GM12875 (cell line): ENCODE results near the gene ADGRB2.

Experiments used
- H3K4me3 ChIP-seq: one replicate; pipeline ENCODE4 v1.5.1; 2011; ENCODE audit warnings: low read depth, low read length, control low read depth
- TF ChIP-seq, protein P1 (sequence below): IDR thresholded peaks from 2 replicates; pipeline ENCODE4 v1.5.1; 2011; ENCODE audit warnings: low read depth, mild to moderate bottlenecking, control low read depth, inconsistent platforms, low read length, moderate library complexity, borderline replicate concordance; ENCODE audit not compliant: insufficient read depth

Gene ADGRB2

DNA sequence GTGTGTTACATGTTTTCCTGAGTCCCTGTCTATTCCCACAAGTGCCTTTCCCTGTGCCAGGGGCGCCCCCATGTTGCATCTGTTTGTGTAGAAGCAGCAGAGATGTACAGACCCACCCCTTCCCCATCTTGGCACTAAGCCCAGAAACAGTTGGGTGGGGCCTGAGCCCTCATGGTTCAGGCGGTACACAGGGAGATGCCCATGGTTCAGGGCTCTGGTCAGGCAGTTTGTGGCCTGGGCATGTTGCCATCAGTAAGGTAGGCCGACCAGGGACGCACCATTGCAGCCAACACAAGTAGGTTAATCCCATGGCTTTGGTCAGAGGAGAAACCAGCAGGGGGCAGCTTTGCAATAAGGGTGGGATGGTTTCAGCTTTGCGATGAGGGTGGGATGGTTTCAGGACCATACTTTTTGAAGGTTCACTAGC lies 914 bp upstream of the ADGRB2 start:
- TF ChIP-seq, protein P1, sequence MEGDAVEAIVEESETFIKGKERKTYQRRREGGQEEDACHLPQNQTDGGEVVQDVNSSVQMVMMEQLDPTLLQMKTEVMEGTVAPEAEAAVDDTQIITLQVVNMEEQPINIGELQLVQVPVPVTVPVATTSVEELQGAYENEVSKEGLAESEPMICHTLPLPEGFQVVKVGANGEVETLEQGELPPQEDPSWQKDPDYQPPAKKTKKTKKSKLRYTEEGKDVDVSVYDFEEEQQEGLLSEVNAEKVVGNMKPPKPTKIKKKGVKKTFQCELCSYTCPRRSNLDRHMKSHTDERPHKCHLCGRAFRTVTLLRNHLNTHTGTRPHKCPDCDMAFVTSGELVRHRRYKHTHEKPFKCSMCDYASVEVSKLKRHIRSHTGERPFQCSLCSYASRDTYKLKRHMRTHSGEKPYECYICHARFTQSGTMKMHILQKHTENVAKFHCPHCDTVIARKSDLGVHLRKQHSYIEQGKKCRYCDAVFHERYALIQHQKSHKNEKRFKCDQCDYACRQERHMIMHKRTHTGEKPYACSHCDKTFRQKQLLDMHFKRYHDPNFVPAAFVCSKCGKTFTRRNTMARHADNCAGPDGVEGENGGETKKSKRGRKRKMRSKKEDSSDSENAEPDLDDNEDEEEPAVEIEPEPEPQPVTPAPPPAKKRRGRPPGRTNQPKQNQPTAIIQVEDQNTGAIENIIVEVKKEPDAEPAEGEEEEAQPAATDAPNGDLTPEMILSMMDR: peak; percentile 20; the same call in 1 of the 2 replicates
- H3K4me3 ChIP-seq: no peak overlapping the region

DNA sequence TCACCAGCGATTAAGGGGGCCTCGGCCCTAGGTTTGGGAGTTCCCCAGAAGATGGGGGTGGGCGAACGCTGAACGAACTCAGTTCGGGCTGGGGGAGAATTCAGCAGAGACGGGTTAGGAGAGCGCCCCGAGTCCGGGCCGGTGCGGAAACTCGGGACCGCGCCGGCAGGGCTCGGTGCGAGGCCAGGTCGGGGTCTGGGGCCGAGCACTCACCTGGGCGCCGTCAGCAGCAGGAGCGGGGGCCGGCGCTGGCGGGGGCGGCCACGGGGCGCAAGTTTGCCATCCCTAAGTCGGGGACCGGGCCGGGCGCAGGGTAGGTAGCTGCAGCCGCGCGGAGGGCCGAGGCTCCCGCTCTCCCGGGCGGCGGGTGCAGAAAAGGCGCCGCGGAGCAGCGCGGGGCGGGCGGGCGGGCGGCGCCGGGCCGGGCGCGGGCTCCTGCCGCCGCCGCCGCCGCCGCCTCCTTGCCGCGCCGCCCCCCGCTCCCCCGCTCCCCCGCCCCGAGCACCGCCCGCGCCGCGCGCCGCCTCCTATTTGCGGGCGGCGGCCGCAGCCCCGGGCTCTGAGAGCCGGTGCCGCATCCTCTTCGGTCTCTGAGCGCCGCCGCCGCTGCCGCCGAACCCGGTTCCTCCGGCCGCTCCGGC lies 349 bp downstream of the ADGRB2 start:
- TF ChIP-seq, protein P1: no peak
- no peak overlapping the region for H3K4me3 ChIP-seq

DNA sequence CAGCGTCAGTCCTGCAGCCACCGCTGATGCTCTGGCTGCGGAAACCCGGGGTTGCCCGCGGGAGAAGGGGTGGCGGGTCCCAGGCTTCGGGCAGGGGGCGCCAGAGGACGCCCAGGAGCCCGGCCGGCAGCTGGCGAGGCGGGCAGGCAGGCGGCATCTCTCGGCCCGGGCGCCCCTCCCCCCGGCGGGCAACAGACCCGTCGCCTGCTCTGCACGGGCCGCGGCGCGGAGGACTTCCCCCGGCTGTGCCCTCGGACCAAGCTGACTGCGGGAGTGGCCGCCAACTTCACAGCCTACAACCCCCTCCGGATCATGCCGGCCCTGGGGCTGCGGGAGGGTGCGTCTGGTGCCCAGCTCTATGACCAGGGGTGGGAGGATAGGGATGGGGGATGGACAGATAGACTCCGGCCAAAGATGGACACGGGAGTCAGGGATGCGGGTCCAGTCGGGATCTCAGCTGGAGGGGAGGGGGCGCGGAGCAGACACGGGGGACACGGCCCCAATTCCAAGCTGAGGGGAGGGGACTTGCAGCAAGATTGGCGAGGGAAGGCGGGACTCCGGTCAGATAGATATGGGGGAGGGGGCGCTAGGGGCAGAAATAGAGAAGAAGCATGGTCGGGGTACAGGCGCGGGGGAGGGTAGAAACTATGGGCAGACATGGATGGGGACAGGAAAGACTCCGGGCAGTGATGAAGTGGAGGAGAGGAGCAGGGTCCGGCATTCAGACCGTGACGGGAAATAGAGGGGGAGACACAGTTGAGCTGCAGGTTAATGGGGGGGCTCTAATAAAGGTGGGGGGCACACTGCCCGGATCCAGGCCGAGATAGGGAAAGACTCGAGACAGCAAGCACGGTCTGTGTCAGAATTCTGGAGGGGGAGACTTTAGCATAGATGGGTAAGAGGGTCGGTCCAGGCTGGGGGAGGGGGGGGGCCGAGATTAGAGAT lies 1.1 kb downstream of the ADGRB2 start:
- TF ChIP-seq, protein P1: peak; percentile 63
- no peak overlapping the region for H3K4me3 ChIP-seq

DNA sequence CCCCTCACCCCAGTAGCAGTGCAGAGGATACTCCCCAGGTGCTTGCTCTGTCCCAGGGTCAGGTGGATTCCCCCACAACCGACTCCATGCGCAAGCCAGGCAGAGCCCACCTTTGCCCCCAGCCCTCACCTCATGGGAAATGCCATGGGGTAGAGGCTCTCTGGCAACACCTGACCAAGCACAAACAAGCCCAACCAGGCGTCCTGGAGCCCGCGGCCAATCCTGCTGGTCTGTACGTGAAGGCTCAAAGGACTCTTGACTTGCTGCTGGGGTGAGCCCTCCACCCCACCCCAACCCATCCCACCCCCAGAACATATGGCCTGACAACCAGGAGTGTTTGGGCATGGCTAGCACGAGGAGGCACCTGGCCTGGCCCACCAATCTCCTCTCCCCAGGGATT lies 1.8 kb downstream of the ADGRB2 start:
- TF ChIP-seq, protein P1: no peak
- H3K4me3 ChIP-seq: no peak overlapping the region

DNA sequence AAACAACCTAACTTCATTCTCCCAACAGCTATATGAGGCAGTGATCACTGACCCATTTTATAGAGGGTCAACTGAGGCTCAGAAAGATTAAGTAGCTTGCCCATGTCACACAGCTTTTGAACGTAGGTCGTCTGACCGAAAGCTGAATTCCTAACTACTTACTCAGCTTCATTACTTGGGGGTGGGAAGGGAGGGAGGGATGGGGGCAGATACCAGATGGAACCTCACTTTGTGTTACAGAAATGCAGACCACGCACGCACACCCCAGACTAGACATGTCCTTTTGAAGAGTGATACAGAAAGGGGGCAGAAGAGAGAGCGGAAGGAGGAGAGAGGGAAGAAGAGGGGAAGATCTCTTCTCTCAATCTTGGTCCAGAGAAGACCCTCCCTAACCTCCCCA lies 2.3 kb downstream of the ADGRB2 start:
- TF ChIP-seq, protein P1: no peak
- H3K4me3 ChIP-seq: no peak overlapping the region

DNA sequence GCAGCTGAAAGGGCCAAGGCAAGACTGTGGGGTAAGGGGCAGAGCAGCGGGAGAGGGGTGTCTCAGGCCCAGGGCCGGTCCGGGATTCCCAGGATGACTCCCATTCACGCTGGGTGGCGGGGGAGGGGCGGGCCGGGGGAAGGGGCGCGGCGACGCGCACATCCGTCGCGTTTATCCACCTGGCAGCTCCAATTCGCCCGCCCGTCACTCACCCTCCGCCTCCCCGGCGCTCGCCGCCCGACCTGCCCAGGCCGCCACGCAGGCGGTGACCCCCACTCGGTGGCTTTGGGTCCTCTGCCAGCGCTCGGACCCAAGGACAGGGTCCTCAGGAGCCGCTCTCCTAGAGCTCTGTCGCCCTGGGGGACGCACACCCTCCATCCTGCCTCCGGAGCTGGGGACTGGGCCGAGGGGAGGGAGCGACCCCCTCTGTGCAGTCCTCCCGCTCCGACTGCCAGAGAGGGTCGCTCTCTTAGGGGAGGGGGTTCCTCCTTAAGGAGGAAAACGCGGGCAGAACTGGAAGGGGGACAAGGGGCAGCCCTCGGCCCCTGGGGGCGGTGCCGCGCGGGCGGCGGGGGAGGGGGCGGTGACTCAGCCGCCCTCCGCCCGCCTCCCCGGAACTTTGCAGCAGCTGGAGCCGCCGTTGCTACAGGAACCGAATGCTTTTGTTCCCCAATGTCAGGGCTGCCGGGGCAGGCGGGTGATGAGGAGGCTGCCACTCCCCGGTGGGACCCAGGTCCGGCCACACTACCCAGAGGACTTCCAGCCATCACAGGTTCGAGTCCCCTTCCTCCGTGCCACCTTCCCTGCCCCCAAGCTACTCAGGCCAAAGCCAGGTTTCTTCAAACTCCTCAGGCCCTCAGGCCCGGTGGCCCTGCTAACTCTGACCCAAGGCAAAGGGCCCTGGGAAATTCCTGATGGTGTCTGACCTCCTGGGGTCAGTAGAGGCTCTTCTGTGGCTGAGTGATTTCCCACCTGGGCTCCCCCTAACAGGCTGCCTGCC lies 3.4 kb downstream of the ADGRB2 start:
- no peak overlapping the region for H3K4me3 ChIP-seq
- TF ChIP-seq, protein P1: no peak
